ENCODE data around the gene OSGEPL1. TPM values are rescaled to one million over a fixed set of nuclear protein-coding genes. Genes with fewer than 3 reads are reported as not detected.

OSGEPL1 gene
- total and polyA plus RNA-seq, 2 of the 4 experiments (the other 2 are of a cell fraction), result 5.0 to 6.8 TPM

DNA sequence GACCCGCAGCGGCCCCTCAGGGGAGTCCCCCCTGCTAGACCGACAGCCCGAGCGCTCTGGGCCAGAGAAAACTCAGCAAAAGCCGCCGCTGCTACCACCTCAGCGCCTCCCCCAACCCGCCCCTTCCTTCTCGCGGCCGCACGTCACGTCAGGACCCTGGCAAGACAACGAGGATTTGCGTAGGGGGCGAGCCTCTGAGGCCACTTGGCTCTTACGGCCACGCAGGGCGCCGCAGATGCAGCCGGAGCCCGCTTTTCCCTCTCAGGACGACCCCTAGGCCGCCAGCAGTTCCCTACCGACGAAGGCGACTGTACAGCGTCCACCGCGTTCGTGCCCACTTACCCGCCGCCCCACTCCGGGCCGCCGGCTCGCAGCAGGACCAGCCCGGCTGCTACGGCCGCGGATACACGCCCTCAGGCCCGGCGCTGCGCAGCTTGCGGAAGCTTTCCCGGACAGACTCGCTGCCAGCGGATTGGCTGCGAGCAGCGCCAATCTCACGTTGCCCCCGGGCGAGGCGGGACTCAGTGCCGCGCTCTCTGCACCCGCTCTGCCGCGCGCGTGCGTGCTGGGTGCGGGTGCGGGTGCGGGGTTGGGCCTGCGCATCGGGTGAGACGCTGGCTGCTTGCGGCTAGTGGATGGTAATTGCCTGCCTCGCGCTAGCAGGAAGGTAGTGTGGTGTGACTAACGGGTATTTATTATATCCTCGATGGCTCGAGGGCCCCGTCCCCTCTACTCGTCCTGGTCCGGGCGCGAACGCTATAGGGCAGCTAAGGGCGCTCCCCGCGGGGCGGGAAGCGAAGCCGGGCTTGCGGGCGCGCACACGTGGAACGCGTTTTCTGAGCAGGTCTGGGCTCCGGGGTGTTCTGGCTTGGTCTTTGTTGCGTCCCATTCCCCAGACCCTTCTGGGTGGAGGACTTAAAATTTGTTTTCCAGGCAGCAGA, 21.6 kb upstream of the OSGEPL1 start, which contains the start of the genes ORMDL1 and PMS1:
TSS of gene ORMDL1 (minus strand) at position 413 of the 941 bp plus-strand sequence. CDS start 1,744 bp downstream, outside the sequence.
TSS of gene PMS1 (plus strand) at position 524 of the 941 bp plus-strand sequence. CDS start 7,360 bp downstream, outside the sequence.
- Histone ChIP-seq H3K4me1 (ENCODE audit: control insufficient read depth, insufficient read depth, low read length) (peaks cover 4% of the 10 kb centered on the region; the same call in 1 of the 2 replicates), H2BK5ac (ENCODE audit: low read depth, low read length, poor library complexity, severe bottlenecking) (peak within 1 kb of the TSS; percentile 78), H4K8ac (ENCODE audit: low read depth in 2 of 2, low read length in 2 of 2) (peak within 1 kb of the TSS; percentile 93 to 98), H2AK9ac (replicated peaks; ENCODE audit: low read depth, low read length, poor library complexity) (peak within 1 kb of the TSS; percentile 92), H2BK15ac (ENCODE audit: low read depth, low read length) (peak within 1 kb of the TSS; percentile 59; the same call in 1 of the 3 replicates), H3K27me3 (ENCODE audit: control insufficient read depth, insufficient read depth, low read length) (no peaks in the 10 kb centered on the region), H2BK20ac (ENCODE audit: low read depth, low read length) (0 out of 2 replicates have a peak within 1 kb of the TSS, but pooled peaks have one; percentile 48), H3K9me1 (ENCODE audit: insufficient read depth, low read length) (no peaks in the 10 kb centered on the region; the same call in 1 of the 2 replicates), H3K4ac (ENCODE audit: low read depth, low read length) (peak within 1 kb of the TSS; percentile 90), H2AK5ac (ENCODE audit: low read depth, low read length) (peak within 1 kb of the TSS; percentile 54; the same call in 1 of the 2 replicates), H3K9ac (ENCODE audit: low read depth, low read length) (peak within 1 kb of the TSS; percentile 85), H3K36me3 (ENCODE audit: control insufficient read depth, insufficient read depth, low read length) (peaks cover 4% of the 10 kb centered on the region), H2BK120ac (ENCODE audit: low read depth, low read length) (peak within 1 kb of the TSS; percentile 81), H3K9me3 (ENCODE audit: control insufficient read depth, insufficient read depth, low read length) (no peaks in the 10 kb centered on the region), H2AFZ (replicated peaks; ENCODE audit: low read length, poor library complexity) (peak within 1 kb of the TSS; percentile 99), H3K4me2 (ENCODE audit: low read depth, low read length) (peak within 1 kb of the TSS; percentile 97), H3K27ac (ENCODE audit: insufficient read depth, low read length) (peak within 1 kb of the TSS; percentile 89), H3K79me1 (ENCODE audit: low read depth in 1 of 2, low read length in 2 of 2) (peaks cover 27 to 39% of the 10 kb centered on the region in 2 experiments), H3K18ac (ENCODE audit: low read depth, low read length) (peak within 1 kb of the TSS; percentile 58), H3K56ac (ENCODE audit: extremely low read depth, insufficient read depth, low read length) (peak within 1 kb of the TSS; percentile 89), H4K20me1 (ENCODE audit: insufficient read depth, low read length) (peaks cover 3% of the 10 kb centered on the region), H3K14ac (replicated peaks; ENCODE audit: low read depth, low read length) (peak within 1 kb of the TSS; percentile 96), H4K5ac (ENCODE audit: low read depth, low read length) (peak within 1 kb of the TSS; percentile 66), H3K23ac (ENCODE audit: low read depth, low read length) (peak within 1 kb of the TSS; percentile 93), H4K91ac (ENCODE audit: insufficient read depth, low read depth, low read length) (peak within 1 kb of the TSS; percentile 84), H3K4me3 (ENCODE audit: insufficient read depth, low read depth, low read length) (peak within 1 kb of the TSS; percentile 80)
- dilution Hi-C loops (cut with HindIII; ENCODE audit: low sequenced_read_pairs, unreplicated experiment) (no loop called here), intact Hi-C loops (cut with micrococcal nuclease) (loop anchor here (1.0 to 10.0 kb wide), 2 partner anchors 110 to 531 kb away; partner anchors contain the start of genes ANKAR and HIBCH), in situ Hi-C loops (cut with MboI; ENCODE audit: low sequenced_read_pairs) (no loop called here)
- CTCF ChIA-PET, result interaction anchor here (0.6 kb wide), 1 partner anchor 176 kb away, joined by 3 read pairs; no protein-coding TSS in a partner anchor
- POLR2A ChIA-PET (ENCODE audit: unreplicated experiment), result interaction anchor here (0.6 kb wide), 1 partner anchor 22 kb away, joined by 4 read pairs; the partner anchor contains the start of gene OSGEPL1
- no peak for TF ChIP-seq RFX5 (IDR thresholded peaks at IDR 0.05; ENCODE audit: low read depth, low read length)
- TF ChIP-seq USF2 (IDR thresholded peaks at IDR 0.05; ENCODE audit: low read depth, low read length), result no peak
- no peak for TF ChIP-seq RCOR1 (IDR thresholded peaks at IDR 0.05; ENCODE audit: insufficient replicate concordance, low read length)
- peak; percentile 70; the same call in 1 of the 2 replicates for TF ChIP-seq MAZ (IDR thresholded peaks at IDR 0.05; ENCODE audit: borderline replicate concordance, low read depth, low read length)
- peak; percentile 96 for TF ChIP-seq MXI1 (IDR thresholded peaks at IDR 0.05; ENCODE audit: borderline replicate concordance, low read depth, low read length)
- peak; percentile 43; the same call in 1 of the 2 replicates for TF ChIP-seq BHLHE40 (IDR thresholded peaks at IDR 0.05; ENCODE audit: low read depth, low read length)
- no peak for TF ChIP-seq RAD21 (IDR thresholded peaks at IDR 0.05; ENCODE audit: low read length)
- peak; percentile 90 for TF ChIP-seq POLR2A (IDR thresholded peaks at IDR 0.05; ENCODE audit: low read depth, low read length)
- no peak for TF ChIP-seq ELK1 (IDR thresholded peaks at IDR 0.05; ENCODE audit: borderline replicate concordance, low read depth, low read length)
- no peak for TF ChIP-seq CHD1 (IDR thresholded peaks at IDR 0.05; ENCODE audit: low read depth, low read length)
- no peak for TF ChIP-seq NFE2L2 (IDR thresholded peaks at IDR 0.05; ENCODE audit: low read depth, low read length)
- TF ChIP-seq, protein P1, sequence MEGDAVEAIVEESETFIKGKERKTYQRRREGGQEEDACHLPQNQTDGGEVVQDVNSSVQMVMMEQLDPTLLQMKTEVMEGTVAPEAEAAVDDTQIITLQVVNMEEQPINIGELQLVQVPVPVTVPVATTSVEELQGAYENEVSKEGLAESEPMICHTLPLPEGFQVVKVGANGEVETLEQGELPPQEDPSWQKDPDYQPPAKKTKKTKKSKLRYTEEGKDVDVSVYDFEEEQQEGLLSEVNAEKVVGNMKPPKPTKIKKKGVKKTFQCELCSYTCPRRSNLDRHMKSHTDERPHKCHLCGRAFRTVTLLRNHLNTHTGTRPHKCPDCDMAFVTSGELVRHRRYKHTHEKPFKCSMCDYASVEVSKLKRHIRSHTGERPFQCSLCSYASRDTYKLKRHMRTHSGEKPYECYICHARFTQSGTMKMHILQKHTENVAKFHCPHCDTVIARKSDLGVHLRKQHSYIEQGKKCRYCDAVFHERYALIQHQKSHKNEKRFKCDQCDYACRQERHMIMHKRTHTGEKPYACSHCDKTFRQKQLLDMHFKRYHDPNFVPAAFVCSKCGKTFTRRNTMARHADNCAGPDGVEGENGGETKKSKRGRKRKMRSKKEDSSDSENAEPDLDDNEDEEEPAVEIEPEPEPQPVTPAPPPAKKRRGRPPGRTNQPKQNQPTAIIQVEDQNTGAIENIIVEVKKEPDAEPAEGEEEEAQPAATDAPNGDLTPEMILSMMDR (conservative IDR thresholded peaks at IDR 0.05; ENCODE audit: low read depth, low read length), result no peak
- ATAC-seq (ENCODE audit: low read depth), result peak; percentile 98
- DNase-seq, result peak; percentile 95
- 1% methylated on average over 53 of the region's 96 CpGs; no CpG with 5 or more reads in 1 of the 2 experiments for WGBS, 2 experiments (ENCODE audit: extremely low coverage in 2 of 2, insufficient read length in 1 of 2)
- no TSS peak for BruUV-seq (replicated peaks)

Measured in IMR-90 (cell line).